Neural cell (in vitro differentiated cells): ENCODE measurements around the gene ITFG1. TPM values are rescaled to one million over a fixed set of nuclear protein-coding genes. Genes with fewer than 3 reads are reported as not detected.

Experiments
- H2AFZ ChIP-seq: fragments of 200-600, 300-800 bp; sonication (generic), shearing (Covaris generic); 2 replicates; pipeline ENCODE4 v1.6.0; 2014; ENCODE audit warnings: low read depth, mild to moderate bottlenecking, antibody characterized with exemption, low read length, moderate library complexity
- H3F3A ChIP-seq: fragments of 200-600 bp; shearing (Covaris generic); 2 replicates; pipeline ENCODE4 v1.6.1; 2016; ENCODE audit warnings: mild to moderate bottlenecking, moderate library complexity, mixed read lengths, antibody characterized with exemption, low read length; ENCODE audit not compliant: insufficient read depth, poor library complexity, severe bottlenecking
- H3K27ac ChIP-seq: fragments of 200-600, 300-800 bp; sonication (generic), shearing (Covaris generic); 2 replicates; pipeline ENCODE4 v1.5.1; 2014; ENCODE audit warnings: mild to moderate bottlenecking, low read length, moderate library complexity
- H3K27me3 ChIP-seq: fragments of 300-800, 200-600 bp; sonication (generic), shearing (Covaris generic); 2 replicates; pipeline ENCODE4 v1.6.0; 2014; ENCODE audit warnings: mild to moderate bottlenecking, low read depth, low read length, moderate library complexity; ENCODE audit not compliant: insufficient read depth
- H3K36me3 ChIP-seq: fragments of 300-800, 200-600 bp; sonication (generic), shearing (Covaris generic); 2 replicates; pipeline ENCODE4 v1.5.1; 2014; ENCODE audit warnings: mild to moderate bottlenecking, antibody characterized with exemption, low read length, moderate library complexity; ENCODE audit not compliant: insufficient read depth
- H3K4me2 ChIP-seq: fragments of 300-800, 200-600 bp; sonication (generic), shearing (Covaris generic); 2 replicates; pipeline ENCODE4 v1.6.0; 2014; ENCODE audit warnings: mild to moderate bottlenecking, low read length
- H3K4me3 ChIP-seq: fragments of 300-800, 200-600 bp; sonication (generic), shearing (Covaris generic); 2 replicates; pipeline ENCODE4 v1.5.1; 2014; ENCODE audit warnings: mild to moderate bottlenecking, low read length, moderate library complexity
- H3K79me2 ChIP-seq: fragments of 200-600 bp; shearing (Covaris generic); replicated peaks from 2 replicates; pipeline ENCODE4 v1.6.0; 2014; ENCODE audit warnings: mild to moderate bottlenecking, low read length, moderate library complexity; ENCODE audit not compliant: insufficient read depth
- H3K9ac ChIP-seq: fragments of 300-800, 200-600 bp; sonication (generic), shearing (Covaris generic); 2 replicates; pipeline ENCODE4 v1.6.1; 2016; ENCODE audit warnings: mild to moderate bottlenecking, low read length, mixed read lengths
- H3K9me2 ChIP-seq: fragments of 200-600 bp; shearing (Covaris generic); 2 replicates; pipeline ENCODE4 v1.6.1; 2016; ENCODE audit warnings: mild to moderate bottlenecking, low read length, mixed read lengths; ENCODE audit not compliant: insufficient read depth
- H3K9me3 ChIP-seq: fragments of 200-600, 300-800 bp; sonication (generic), shearing (Covaris generic); 2 replicates; pipeline ENCODE4 v1.6.1; 2016; ENCODE audit warnings: mild to moderate bottlenecking, mixed run types, low read length, moderate library complexity, mixed read lengths
- H4K20me1 ChIP-seq: fragments of 200-600 bp; shearing (Covaris generic); 2 replicates; pipeline ENCODE4 v1.6.1; 2016; ENCODE audit warnings: mild to moderate bottlenecking, mixed run types; ENCODE audit not compliant: insufficient read depth
- EP300 ChIP-seq: fragments of 450-650 bp; conservative IDR thresholded peaks from 2 replicates; pipeline ENCODE4 v1.6.1; 2014; ENCODE audit warnings: antibody characterized with exemption, mild to moderate bottlenecking, moderate library complexity; ENCODE audit not compliant: poor library complexity, severe bottlenecking
- EZH2 ChIP-seq: fragments of 200-600, 300-800 bp; shearing (Covaris generic), sonication (generic); IDR thresholded peaks from 2 replicates; pipeline ENCODE4 v1.6.1; 2014; ENCODE audit warnings: antibody characterized with exemption, low read length, borderline replicate concordance, mild to moderate bottlenecking; ENCODE audit not compliant: insufficient read depth, poor library complexity, severe bottlenecking
- MXI1 ChIP-seq: fragments of 450-650 bp; conservative IDR thresholded peaks from 2 replicates; pipeline ENCODE4 v1.6.1; 2014; ENCODE audit warnings: antibody characterized with exemption, mild to moderate bottlenecking; ENCODE audit not compliant: poor library complexity, severe bottlenecking
- POLR2AphosphoS5 ChIP-seq: IDR thresholded peaks from 2 replicates; pipeline ENCODE4 v1.6.1; 2012
- RAD21 ChIP-seq: fragments of 450-650 bp; conservative IDR thresholded peaks from 2 replicates; pipeline ENCODE4 v1.6.1; 2014; ENCODE audit warnings: antibody characterized with exemption, mild to moderate bottlenecking, moderate library complexity
- SMC3 ChIP-seq: fragments of 450-650 bp; conservative IDR thresholded peaks from 2 replicates; pipeline ENCODE4 v1.6.1; 2014; ENCODE audit warnings: antibody characterized with exemption, mild to moderate bottlenecking, moderate library complexity; ENCODE audit not compliant: poor library complexity
- TAF1 ChIP-seq: IDR thresholded peaks from 2 replicates; pipeline ENCODE4 v1.6.1; 2012; ENCODE audit warnings: low read depth
- polyA plus RNA-seq: library from polyadenylated mRNA; depleted of rRNA; stranded (reverse); fragments of >200 nt; gene quantifications from 2 replicates; pipeline ENCODE4 v1.2.3, GENCODE V29; 2014
- TF ChIP-seq, protein P1 (sequence below): IDR thresholded peaks from 2 replicates; pipeline ENCODE4 v1.6.1; 2012; ENCODE audit warnings: borderline replicate concordance
- TF ChIP-seq, protein P2 (sequence below): fragments of 450-650 bp; IDR thresholded peaks from 2 replicates; pipeline ENCODE4 v1.5.1; 2014; ENCODE audit warnings: antibody characterized with exemption, mild to moderate bottlenecking, moderate library complexity; ENCODE audit not compliant: poor library complexity, severe bottlenecking

The ITFG1 gene
- polyA plus RNA-seq, 1 donor from 2014 or later = 155 TPM

DNA sequence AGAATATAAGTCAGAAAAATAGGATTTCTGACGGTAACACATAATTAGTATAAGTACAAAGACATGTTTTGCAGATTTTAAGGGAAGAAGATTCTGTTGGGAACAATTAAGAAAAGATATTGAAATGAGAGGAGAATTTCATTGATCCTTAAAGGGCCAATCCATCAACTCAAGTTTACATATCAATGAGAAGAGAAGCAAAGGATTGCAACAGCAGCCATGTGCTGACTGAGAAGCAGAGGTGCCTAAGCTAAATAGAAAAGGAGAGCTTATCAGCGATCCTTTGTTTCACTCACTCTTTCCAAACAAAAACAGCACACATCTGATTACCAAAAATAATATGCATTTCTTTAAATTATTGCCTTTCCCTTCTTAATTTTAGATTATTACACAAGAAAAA, 94.6 kb downstream of the ITFG1 start:
- Histone ChIP-seq H3K4me2 (no peak overlapping the region), H3K9me2 (no peaks in the 10 kb centered on the region), H3K9me3 (no peaks in the 10 kb centered on the region), H3K27me3 (no peaks in the 10 kb centered on the region), H4K20me1 (no peaks in the 10 kb centered on the region), H3K36me3 (no peaks in the 10 kb centered on the region), H3K4me3 (no peak overlapping the region), H3F3A (no peaks in the 10 kb centered on the region), H3K27ac (no peak overlapping the region), H3K79me2 (no peaks in the 10 kb centered on the region), H2AFZ (no peak overlapping the region), H3K9ac (no peak overlapping the region)
- TF ChIP-seq EZH2 (no peak), TAF1 (no peak), POLR2AphosphoS5 (no peak), MXI1 (no peak), RAD21 (no peak), SMC3 (no peak), EP300 (no peak)
- TF ChIP-seq, protein P1, sequence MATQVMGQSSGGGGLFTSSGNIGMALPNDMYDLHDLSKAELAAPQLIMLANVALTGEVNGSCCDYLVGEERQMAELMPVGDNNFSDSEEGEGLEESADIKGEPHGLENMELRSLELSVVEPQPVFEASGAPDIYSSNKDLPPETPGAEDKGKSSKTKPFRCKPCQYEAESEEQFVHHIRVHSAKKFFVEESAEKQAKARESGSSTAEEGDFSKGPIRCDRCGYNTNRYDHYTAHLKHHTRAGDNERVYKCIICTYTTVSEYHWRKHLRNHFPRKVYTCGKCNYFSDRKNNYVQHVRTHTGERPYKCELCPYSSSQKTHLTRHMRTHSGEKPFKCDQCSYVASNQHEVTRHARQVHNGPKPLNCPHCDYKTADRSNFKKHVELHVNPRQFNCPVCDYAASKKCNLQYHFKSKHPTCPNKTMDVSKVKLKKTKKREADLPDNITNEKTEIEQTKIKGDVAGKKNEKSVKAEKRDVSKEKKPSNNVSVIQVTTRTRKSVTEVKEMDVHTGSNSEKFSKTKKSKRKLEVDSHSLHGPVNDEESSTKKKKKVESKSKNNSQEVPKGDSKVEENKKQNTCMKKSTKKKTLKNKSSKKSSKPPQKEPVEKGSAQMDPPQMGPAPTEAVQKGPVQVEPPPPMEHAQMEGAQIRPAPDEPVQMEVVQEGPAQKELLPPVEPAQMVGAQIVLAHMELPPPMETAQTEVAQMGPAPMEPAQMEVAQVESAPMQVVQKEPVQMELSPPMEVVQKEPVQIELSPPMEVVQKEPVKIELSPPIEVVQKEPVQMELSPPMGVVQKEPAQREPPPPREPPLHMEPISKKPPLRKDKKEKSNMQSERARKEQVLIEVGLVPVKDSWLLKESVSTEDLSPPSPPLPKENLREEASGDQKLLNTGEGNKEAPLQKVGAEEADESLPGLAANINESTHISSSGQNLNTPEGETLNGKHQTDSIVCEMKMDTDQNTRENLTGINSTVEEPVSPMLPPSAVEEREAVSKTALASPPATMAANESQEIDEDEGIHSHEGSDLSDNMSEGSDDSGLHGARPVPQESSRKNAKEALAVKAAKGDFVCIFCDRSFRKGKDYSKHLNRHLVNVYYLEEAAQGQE = no peak
- TF ChIP-seq, protein P2, sequence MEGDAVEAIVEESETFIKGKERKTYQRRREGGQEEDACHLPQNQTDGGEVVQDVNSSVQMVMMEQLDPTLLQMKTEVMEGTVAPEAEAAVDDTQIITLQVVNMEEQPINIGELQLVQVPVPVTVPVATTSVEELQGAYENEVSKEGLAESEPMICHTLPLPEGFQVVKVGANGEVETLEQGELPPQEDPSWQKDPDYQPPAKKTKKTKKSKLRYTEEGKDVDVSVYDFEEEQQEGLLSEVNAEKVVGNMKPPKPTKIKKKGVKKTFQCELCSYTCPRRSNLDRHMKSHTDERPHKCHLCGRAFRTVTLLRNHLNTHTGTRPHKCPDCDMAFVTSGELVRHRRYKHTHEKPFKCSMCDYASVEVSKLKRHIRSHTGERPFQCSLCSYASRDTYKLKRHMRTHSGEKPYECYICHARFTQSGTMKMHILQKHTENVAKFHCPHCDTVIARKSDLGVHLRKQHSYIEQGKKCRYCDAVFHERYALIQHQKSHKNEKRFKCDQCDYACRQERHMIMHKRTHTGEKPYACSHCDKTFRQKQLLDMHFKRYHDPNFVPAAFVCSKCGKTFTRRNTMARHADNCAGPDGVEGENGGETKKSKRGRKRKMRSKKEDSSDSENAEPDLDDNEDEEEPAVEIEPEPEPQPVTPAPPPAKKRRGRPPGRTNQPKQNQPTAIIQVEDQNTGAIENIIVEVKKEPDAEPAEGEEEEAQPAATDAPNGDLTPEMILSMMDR = no peak

DNA sequence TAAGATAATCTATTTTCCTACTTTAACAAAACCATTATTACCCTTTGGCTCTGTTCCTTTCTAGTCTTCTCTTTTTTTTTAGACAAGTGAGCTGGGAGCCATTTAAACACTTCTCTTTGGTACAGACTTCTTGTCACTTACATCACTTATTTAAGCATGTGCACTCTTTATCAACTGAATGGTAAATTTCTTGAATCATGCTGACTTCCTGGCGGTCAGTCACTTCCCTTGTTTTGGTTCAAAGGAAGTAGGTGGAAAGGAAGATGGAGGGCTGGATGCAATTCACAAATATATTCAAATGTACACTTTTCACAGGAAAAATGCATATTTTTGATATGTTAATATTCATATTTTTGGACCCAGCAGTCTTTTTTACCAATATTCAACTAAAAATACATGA, 97.1 kb downstream of the ITFG1 start:
- H3K27ac ChIP-seq = no peak overlapping the region
- H3K27me3 ChIP-seq = no peaks in the 10 kb centered on the region
- no peaks in the 10 kb centered on the region for H3K79me2 ChIP-seq
- H3K9ac ChIP-seq = no peak overlapping the region
- no peak overlapping the region for H3K4me2 ChIP-seq
- no peaks in the 10 kb centered on the region for H3K9me3 ChIP-seq
- H3F3A ChIP-seq = no peaks in the 10 kb centered on the region
- TF ChIP-seq, protein P1 = no peak
- TF ChIP-seq, protein P2 = no peak
- TF ChIP-seq MXI1 (no peak), SMC3 (no peak), EP300 (no peak), POLR2AphosphoS5 (no peak), TAF1 (no peak), RAD21 (no peak), EZH2 (no peak)
- no peaks in the 10 kb centered on the region for H3K36me3 ChIP-seq
- no peak overlapping the region for H3K4me3 ChIP-seq
- no peaks in the 10 kb centered on the region for H4K20me1 ChIP-seq
- H3K9me2 ChIP-seq = no peaks in the 10 kb centered on the region
- no peak overlapping the region for H2AFZ ChIP-seq
